Chondrocyte (in vitro differentiated cells): Measurements from ENCODE around the gene SCARF1. TPM values are rescaled to one million over a fixed set of nuclear protein-coding genes. Genes with fewer than 3 reads are reported as not detected.

Experiments used
- DNase-seq: peaks from one replicate; pipeline ENCODE4 v3.0.0; 2021; ENCODE audit warnings: mixed read lengths, low spot score
- H3K27ac Mint-ChIP-seq: one replicate; pipeline ENCODE4 v1.8.0; 2021; ENCODE audit warnings: mild to moderate bottlenecking, moderate library complexity, mixed read lengths; ENCODE audit not compliant: unreplicated experiment
- H3K27me3 Mint-ChIP-seq: 2 replicates; pipeline ENCODE4 v1.8.0; 2021; ENCODE audit warnings: low read depth, mixed read lengths
- H3K36me3 Mint-ChIP-seq: 2 replicates; pipeline ENCODE4 v1.8.0; 2021; ENCODE audit warnings: low read depth, mixed read lengths
- H3K4me1 Mint-ChIP-seq: 2 replicates; pipeline ENCODE4 v1.8.0; 2021; ENCODE audit warnings: low read depth, mild to moderate bottlenecking, mixed read lengths
- H3K4me3 Mint-ChIP-seq: one replicate; pipeline ENCODE4 v1.8.0; 2021; ENCODE audit warnings: mild to moderate bottlenecking, moderate library complexity, mixed read lengths; ENCODE audit not compliant: unreplicated experiment
- H3K9me3 Mint-ChIP-seq: 2 replicates; pipeline ENCODE4 v1.8.0; 2021; ENCODE audit warnings: low read depth, mixed read lengths
- total RNA-seq: library from RNA; stranded (reverse); gene quantifications from 3 replicates; pipeline ENCODE4 v1.2.1, GENCODE V29; 2021
- TF ChIP-seq, protein P1 (sequence below): fragments of 200-600 bp; sonication (generic); IDR thresholded peaks from 2 replicates; pipeline ENCODE4 v1.5.0; 2021; ENCODE audit warnings: antibody characterized with exemption, mild to moderate bottlenecking, moderate library complexity

SCARF1 gene
- total RNA-seq, 1 donor from 2014 or later = 0.42 TPM

DNA sequence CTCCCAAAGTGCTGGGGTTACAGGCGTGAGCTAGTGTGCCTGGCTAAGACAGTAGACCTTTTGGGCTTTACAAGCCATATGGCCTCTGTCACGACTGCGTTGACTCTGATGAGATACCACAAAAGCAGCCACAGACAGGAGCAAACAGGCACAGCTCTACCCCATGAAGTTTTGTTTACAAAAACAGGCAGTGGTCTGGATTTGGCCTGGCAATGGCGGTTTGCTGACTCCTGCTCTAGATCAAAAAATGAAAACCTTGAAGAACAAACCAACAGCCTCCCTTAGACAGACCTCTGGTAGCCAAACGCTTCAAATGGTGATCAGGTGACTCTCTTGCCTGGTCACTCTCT is 37.6 kb downstream of the SCARF1 start:
- no peak for DNase-seq
- H3K36me3 Mint-ChIP-seq = no peaks in the 10 kb centered on the region
- TF ChIP-seq, protein P1, sequence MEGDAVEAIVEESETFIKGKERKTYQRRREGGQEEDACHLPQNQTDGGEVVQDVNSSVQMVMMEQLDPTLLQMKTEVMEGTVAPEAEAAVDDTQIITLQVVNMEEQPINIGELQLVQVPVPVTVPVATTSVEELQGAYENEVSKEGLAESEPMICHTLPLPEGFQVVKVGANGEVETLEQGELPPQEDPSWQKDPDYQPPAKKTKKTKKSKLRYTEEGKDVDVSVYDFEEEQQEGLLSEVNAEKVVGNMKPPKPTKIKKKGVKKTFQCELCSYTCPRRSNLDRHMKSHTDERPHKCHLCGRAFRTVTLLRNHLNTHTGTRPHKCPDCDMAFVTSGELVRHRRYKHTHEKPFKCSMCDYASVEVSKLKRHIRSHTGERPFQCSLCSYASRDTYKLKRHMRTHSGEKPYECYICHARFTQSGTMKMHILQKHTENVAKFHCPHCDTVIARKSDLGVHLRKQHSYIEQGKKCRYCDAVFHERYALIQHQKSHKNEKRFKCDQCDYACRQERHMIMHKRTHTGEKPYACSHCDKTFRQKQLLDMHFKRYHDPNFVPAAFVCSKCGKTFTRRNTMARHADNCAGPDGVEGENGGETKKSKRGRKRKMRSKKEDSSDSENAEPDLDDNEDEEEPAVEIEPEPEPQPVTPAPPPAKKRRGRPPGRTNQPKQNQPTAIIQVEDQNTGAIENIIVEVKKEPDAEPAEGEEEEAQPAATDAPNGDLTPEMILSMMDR = no peak
- H3K27ac Mint-ChIP-seq = no peak overlapping the region
- H3K27me3 Mint-ChIP-seq = no peaks in the 10 kb centered on the region
- no peaks in the 10 kb centered on the region for H3K4me1 Mint-ChIP-seq
- no peak overlapping the region for H3K4me3 Mint-ChIP-seq
- no peaks in the 10 kb centered on the region for H3K9me3 Mint-ChIP-seq

DNA sequence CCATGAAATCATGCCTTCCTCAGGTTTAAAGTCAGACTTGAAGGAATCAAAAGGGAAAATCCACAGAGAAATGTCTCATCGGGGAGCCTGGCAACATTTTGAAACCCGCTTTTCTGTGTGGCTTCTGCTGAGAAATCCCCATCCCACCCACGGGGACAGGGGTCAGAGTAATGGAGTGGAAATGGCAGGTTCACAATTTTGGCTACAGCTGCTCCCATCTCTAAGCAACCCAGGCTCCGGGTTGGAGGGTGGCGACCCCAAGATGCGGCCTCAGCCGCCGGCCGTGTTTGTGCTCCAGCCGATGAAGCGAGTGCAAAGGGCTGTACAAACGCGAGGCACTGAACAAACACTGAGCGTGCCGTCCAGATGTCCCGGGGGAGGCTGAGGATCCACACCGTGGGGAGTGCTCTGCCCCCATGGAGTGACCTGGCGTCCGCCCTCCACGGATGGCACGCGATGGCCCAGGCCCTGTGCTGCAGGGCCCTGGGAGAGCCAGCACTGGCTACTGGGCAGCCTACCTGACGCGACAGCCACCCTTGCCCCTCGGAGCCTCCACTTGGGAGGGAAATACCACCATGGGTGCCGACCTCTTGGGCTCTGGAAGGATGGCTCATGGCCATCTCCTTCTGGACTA is 39.1 kb downstream of the SCARF1 start:
- no peak for DNase-seq
- TF ChIP-seq, protein P1 = no peak
- Mint-ChIP-seq H3K36me3 (no peaks in the 10 kb centered on the region), H3K27ac (no peak overlapping the region), H3K27me3 (no peaks in the 10 kb centered on the region), H3K4me3 (no peak overlapping the region), H3K9me3 (peaks cover 3% of the 10 kb centered on the region), H3K4me1 (no peaks in the 10 kb centered on the region)

DNA sequence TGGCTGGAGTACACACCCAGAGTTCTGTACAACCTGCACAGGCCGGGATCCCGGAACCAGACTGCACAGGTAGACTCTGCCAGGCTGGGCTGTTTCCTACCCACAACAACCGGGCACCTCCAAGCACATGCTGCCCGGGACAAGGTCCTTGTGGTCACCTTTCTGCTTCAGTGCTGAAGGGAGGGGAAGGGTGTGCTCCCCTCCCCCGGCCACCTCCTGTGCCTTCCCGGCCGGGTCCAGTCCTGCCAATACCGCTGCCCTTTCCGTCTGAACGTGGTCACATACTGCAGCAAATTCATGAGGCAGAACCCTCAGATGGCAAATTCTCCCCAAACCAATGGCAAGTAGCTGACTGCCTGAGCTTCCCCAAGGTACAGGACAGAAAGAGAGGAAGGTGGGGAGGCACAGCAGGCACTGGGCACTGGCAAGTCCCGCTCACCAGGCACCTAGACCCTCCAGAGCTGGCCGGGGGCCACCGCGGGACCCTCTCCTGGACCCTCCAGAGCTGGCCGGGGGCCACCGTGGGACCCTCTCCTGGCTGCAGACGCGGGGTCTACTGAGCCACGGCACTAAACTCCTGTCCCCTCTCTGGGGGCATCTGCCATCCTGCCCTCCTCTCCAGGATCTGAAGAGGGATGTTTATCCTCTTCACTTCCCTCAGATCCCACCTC is 39.7 kb downstream of the SCARF1 start:
- Mint-ChIP-seq H3K27ac (no peak overlapping the region), H3K27me3 (no peaks in the 10 kb centered on the region), H3K4me1 (no peaks in the 10 kb centered on the region), H3K36me3 (no peaks in the 10 kb centered on the region), H3K9me3 (peaks cover 4% of the 10 kb centered on the region), H3K4me3 (no peak overlapping the region)
- no peak for DNase-seq
- TF ChIP-seq, protein P1 = no peak

DNA sequence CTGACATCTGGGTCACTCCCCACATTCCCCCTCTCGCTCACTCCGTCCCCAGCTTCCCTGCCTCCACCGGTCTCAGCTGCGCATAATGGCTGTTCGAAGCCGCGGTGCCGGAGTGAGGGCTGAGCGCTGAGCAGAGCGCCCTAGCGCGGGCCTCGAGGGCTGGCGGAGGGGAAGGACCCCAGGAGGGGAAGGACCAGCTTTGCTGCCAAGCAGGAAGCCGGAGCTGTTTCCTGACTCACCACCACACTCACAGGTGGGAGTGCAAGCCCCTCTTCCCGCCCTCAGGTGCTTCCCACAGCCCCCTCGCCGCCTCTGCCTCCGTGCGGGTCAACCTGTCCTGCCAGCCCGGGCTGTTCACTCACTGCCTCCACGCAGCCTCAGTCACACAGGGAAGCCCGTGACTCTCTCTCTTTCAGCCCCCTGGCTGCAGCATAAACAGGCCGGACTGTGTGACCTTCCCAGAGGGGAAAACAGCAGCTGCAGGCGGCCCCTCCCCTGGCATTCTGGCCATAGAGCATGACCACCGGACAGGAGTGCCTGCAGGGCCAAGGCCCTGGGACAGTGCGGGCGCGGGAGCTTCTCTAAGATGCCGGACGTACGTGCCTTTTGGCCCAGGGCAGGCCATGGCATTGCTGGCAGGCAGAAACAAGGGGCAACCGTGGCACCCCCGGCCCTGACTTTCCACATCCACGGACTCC is 40.6 kb downstream of the SCARF1 start:
- Mint-ChIP-seq H3K27me3 (no peaks in the 10 kb centered on the region), H3K4me1 (no peaks in the 10 kb centered on the region), H3K36me3 (no peaks in the 10 kb centered on the region), H3K27ac (no peak overlapping the region), H3K4me3 (no peak overlapping the region), H3K9me3 (peaks cover 4% of the 10 kb centered on the region)
- no peak for DNase-seq
- TF ChIP-seq, protein P1 = no peak

DNA sequence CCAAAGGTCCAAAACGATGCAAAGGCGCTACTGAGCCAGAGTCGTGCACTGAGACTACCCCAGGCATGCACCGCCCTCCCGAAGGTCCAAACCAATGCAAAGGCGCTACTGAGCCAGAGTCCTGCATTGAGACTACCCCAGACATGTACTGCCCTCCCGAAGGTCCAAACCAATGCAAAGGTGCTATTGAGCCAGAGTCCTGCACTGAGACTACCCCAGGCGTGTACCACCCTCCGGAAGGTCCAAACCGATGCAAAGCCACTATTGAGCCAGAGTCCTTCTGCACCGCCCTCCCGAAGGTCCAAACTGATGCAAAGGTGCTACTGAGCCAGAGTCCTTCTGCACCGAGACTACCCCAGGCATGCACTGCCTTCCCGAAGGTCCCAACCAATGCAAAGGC is 44.0 kb downstream of the SCARF1 start:
- DNase-seq = no peak
- peaks cover 4% of the 10 kb centered on the region for H3K9me3 Mint-ChIP-seq
- no peaks in the 10 kb centered on the region for H3K4me1 Mint-ChIP-seq
- H3K4me3 Mint-ChIP-seq = no peak overlapping the region
- H3K27ac Mint-ChIP-seq = no peak overlapping the region
- TF ChIP-seq, protein P1 = no peak
- no peaks in the 10 kb centered on the region for H3K36me3 Mint-ChIP-seq
- H3K27me3 Mint-ChIP-seq = no peaks in the 10 kb centered on the region
